GM12875 (cell line): ENCODE results near the gene NOP14.

Experiments used
- H3K4me3 ChIP-seq: one replicate; pipeline ENCODE4 v1.5.1; 2011; ENCODE audit warnings: low read depth, low read length, control low read depth
- CTCF ChIP-seq: IDR thresholded peaks from 2 replicates; pipeline ENCODE4 v1.5.1; 2011; ENCODE audit warnings: low read depth, mild to moderate bottlenecking, control low read depth, inconsistent platforms, low read length, moderate library complexity, borderline replicate concordance; ENCODE audit not compliant: insufficient read depth

The NOP14 gene

DNA sequence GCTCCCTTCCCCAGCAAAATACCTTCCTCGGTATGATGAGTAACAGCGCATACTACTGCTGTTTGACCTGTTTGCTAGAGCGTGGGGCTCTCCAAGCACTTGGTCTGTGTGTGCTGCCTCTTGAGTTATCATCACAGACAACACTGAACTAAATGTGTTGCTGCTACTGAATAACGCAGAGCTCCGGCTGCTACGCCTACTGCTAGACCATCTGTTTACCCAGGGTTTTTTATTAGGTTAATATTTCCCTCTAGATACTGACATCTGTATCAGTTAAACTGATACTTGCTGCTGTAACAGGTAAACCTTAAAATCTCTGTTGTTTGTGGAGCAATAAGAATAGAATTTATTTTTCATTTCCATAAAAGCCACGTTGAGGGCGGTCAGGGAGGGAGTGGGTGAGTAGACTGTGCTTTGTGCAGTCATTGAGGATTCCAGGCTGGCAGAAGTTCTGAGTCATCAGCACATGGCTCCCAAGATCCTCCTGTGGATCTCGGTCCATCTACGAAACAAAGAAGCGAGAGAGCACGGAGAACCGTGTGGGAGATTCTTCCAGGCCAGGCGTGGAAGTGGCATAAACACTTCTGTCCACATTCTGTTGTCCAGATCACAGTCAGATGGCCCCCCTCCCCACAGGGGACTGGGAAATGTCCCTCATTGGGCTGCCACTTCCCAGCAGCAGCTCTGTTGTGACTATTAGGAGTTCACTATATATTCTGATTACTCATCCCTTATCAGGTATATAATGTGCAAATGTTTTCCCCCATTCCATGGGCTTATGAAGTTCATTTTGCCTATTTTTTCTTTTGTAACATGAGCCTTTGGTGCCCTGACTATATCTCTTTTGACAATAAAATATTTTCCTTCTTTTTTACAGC, 14.2 kb upstream of the NOP14 start:
- no peak overlapping the region for H3K4me3 ChIP-seq
- TF ChIP-seq CTCF = no peak

DNA sequence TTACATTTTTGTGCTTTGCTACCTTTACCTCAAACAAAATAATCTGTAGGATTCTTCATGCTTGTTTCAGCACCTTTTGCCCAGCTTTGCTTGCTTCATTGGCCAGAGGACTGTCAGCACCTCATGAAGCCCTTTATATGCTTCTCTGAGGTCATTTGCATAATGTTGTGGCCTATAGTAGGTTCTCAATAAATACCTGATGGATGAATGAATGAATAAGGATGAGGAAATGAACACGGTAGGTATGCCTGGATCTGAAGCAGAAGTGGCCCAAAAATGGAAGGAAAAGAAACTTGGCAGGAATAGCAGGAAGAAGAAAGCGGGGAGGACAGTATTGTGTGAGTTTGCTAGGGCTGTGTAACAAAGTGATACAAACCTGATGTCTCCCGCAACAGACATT, 8.1 kb upstream of the NOP14 start:
- TF ChIP-seq CTCF = no peak
- H3K4me3 ChIP-seq = no peak overlapping the region

DNA sequence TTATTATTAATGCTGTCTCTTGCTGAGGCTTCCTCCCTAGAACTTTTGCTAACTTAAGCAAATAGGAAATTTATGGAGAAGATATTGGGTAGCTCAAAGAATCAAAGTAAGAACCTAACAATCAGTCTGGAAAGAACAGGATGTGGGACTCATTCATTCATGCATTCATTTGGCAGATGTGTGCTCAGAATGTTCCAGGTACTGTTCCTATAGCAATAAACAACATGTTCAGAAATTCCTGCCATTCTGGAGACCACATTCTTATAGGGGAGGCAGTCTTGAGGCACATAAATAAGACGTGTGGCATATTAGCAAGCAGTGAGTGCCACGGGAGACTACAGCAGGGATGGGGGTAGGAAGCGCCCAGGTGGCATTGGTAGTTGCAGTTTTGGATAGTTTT, 5.2 kb upstream of the NOP14 start:
- no peak overlapping the region for H3K4me3 ChIP-seq
- no peak for TF ChIP-seq CTCF

DNA sequence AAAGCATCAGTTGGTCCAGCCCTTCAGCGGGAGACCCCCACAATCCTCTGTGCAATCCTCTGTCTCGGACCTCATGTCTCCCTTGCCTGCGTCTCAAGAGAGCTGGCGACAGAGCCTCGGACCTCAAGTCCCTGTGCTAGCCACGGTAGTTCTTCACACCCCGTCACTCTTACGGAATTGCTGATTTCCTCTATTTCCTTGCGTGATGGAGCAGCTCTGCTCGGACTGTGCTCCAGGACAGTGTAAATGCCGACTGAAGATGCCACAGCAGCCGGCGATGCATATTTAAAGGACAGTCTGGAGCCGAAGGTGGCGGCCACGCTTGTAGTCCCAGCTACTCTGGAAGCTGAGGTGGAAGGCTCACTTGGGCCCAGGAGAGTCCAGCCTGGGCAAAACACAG, 2.1 kb upstream of the NOP14 start:
- no peak for TF ChIP-seq CTCF
- no peak overlapping the region for H3K4me3 ChIP-seq

DNA sequence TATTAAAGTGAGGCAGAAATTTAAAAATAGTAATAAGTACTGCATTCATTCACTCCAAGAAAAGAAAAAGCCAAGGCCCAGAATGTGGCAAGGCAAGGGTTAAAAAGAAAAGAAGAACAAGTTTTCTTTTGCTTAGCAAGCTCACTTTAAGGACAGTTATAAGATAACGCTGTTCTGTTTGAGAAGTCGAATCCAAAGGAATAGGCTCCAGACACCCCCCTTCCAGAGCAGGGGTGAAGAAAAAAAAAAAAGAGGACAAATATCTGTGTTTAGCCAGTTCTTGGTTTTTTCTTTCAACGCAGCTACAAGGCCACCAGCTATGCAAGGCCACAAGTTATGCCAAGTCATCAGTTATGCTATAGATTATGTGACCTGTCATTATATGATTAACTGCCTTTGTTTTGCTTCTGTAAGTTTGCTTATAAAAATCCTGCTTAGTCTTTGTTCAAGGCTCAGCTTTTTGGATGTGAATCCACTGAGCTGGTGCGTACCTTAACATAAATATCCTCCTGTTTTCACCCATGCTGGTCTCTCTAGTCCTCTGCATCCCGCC, 1.6 kb upstream of the NOP14 start:
- no peak overlapping the region for H3K4me3 ChIP-seq
- no peak for TF ChIP-seq CTCF

- peak overlapping the region; percentile 83 for H3K4me3 ChIP-seq
- no peak for TF ChIP-seq CTCF
These were observed 813 bp upstream of the NOP14 start for GRCh38 chr4:2963966-2964471.

GRCh38 chr4:2962614-2963174, 512 bp downstream of the NOP14 start:
- H3K4me3 ChIP-seq = peak overlapping the region; percentile 83
- TF ChIP-seq CTCF = no peak
